GM12801 (cell line): Measurements from ENCODE around the gene PRKAG2.

ENCODE experiments used
- TF ChIP-seq, protein P1 (sequence below): IDR thresholded peaks from one replicate; pipeline ENCODE4 v1.5.1; 2011; ENCODE audit warnings: control low read depth; ENCODE audit not compliant: insufficient read length; ENCODE audit errors: extremely low read depth

The PRKAG2 gene

DNA sequence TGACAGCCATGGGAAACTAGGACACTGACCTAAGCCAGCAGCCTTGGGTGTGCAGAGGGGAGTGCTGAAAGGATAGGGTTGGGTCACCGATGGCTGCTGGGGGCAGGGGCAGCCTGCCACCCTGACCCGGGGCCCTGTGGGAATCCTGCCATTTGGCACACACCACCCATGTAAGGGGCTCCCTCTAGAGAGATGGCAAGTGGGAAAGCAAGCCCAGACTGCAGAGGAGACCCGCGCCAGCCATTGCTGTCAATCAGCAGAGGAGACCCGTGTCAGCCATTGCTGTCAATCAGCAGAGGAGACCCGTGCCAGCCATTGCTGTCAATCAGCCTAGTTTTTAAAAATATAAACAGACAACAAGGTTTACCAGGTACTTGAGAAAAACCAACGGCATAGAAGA is 27.4 kb upstream of the PRKAG2 start:
- TF ChIP-seq, protein P1, sequence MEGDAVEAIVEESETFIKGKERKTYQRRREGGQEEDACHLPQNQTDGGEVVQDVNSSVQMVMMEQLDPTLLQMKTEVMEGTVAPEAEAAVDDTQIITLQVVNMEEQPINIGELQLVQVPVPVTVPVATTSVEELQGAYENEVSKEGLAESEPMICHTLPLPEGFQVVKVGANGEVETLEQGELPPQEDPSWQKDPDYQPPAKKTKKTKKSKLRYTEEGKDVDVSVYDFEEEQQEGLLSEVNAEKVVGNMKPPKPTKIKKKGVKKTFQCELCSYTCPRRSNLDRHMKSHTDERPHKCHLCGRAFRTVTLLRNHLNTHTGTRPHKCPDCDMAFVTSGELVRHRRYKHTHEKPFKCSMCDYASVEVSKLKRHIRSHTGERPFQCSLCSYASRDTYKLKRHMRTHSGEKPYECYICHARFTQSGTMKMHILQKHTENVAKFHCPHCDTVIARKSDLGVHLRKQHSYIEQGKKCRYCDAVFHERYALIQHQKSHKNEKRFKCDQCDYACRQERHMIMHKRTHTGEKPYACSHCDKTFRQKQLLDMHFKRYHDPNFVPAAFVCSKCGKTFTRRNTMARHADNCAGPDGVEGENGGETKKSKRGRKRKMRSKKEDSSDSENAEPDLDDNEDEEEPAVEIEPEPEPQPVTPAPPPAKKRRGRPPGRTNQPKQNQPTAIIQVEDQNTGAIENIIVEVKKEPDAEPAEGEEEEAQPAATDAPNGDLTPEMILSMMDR = no peak

DNA sequence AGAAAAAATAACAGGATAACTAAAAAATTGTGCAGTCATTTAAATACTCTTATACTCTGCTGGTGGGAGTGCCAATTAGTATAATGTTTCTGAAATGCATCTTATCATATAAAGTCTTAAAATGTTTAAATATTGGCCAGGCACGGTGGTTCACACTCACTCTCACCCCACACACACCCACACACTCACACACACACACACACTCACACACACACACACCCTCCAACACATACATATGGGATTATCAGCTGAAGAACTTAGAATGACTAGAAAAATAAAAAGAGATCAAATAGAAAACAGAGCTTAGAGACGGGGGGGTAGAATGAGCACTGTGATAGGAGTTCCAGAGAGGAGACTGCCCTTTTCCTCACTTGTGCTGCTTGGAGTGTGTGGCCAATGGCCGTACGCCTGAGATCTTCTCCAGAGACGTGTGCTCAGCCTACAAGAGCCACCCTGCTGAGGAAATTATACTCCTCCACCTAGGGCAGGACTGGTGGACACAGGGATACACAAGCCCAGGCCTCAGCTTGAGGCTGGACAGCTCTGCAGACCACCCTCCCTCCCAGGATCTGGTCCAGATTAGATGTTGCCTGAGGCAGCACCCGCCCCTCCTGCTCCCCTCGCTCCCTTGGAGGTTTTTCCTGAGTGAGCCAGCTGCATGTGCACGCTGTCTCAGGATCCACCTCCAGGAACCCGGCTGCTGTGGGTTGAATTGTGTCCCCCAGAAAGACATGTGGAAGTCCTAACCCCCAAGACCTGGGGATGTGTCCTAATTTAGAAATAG is 26.5 kb upstream of the PRKAG2 start:
- TF ChIP-seq, protein P1 = no peak

DNA sequence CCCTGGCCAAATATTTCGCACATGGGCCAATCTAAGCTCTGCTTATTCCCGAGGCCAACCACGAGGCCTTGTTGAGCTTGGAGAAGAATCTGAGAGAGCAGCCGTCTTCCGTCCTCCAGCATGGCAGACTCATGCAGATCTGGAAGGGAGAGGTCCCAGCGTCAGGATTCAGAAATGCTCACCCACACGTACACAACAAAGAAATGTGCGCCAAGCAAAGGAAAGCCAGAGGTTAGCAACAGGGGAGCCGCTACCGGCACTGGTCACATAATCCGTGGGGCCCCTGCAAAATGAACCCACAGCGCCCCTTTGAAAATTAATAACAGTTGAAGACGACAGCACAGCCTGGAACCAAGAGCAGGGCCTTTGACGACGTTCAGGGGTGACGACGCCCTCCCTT is 25.4 kb upstream of the PRKAG2 start:
- TF ChIP-seq, protein P1 = no peak

DNA sequence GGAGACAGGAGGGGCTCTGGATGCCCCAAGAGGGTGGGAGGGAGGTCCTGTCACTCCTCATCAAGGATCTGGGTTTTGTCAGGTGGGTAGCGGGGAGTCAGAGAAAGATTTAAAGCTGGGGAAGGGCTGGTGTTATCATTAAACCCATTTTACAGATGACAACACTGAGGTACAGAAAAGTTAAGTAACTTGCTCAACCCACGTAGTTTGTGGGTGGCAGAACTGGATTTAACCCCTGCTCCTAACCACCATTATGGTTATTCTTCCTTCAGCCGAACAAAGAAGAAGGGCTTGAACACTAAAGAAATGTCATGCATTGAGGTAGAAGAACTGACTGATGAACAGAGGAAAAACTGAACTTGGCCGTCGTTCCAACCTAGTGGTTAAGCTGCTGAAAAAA is 24.9 kb upstream of the PRKAG2 start:
- TF ChIP-seq, protein P1 = no peak

DNA sequence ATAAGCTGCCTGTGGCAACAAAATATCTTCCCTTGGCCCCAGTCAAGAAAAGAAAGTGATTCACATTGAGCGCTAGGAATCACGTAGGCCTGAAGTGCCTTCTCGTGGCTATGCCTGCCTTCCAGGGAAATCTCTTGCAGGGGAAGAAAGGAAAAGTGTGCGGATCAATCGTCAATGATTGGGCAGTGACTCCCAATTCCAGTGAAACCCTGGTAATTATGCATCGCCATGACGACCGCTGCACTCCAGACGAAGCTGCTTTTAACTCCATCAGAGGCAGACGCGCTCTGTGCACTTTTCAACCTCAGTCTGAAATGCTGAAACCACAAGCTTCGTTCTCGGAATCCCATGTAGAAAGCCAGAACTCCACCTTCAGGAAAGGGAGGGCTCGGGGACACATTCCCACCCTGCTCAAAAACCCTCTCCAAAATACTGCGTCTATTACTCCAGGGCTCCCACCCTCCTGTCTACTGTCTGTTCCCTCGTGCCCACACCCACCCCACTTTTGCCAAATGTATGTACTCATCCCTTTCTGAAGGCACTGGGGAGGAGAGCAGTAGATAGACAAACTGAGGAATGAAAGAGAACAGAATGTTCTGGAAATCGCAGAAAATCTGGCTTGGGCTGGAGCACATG is 24.2 kb upstream of the PRKAG2 start:
- TF ChIP-seq, protein P1 = no peak

DNA sequence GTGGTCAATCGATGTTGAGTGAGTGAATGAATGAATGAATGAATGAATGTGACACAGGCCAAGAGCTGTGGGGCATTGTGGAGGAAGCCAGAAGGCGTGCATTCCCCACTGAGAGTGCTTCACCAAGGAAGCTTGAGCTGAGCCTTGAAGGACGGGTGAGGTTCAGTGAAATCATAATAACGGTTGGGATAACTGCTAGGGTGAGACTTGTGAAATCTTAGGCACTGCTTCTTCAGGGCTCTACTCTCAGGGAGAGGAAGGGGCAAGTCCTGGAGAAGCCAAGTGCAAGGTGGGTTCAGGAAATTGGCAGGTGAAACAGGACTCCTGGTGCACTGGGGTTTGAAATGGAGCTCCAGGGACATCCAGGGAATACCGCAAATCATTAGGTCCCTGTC is 23.7 kb upstream of the PRKAG2 start:
- TF ChIP-seq, protein P1 = no peak

DNA sequence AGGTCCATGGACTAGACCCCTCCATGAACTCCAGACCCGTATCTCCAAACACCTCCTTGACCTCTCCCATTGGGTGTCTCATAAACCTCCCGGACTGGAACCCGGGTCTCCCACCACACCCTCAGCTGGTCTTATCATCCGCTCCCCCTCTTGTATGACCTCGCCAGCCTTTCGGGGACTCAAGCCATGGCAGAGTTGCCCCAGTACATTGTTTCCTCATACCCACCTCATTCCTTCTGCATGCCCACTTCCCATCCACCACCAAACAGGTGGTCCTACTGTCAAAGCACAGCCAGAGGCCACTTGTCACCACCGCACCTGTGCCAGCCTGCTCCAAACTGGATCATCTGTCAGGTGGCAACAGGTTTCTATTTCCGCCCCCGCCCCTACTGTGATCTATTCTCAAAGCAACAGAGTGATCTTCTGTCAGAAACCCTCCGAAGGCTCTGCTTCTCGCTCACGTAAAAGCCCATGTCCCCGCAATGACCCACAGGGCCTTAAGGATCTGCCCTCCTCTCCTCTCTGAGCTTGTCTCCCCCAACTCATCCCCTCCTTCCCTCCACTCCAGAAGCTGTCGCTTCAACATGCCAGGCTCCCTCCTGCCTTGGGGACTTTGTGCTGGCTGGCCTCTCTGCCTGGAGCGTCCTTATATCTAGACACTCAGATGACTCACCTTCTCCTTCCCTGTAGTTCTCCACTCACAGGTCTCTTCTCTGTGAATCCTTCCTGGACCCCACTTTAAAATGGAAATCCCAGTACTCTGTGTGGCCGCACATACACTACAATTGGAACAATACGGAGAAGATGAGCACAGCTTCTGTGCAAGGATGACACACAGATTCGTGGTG is 22.8 kb upstream of the PRKAG2 start:
- TF ChIP-seq, protein P1 = no peak
